Measurements from ENCODE around the gene COX6B1.

DNA sequence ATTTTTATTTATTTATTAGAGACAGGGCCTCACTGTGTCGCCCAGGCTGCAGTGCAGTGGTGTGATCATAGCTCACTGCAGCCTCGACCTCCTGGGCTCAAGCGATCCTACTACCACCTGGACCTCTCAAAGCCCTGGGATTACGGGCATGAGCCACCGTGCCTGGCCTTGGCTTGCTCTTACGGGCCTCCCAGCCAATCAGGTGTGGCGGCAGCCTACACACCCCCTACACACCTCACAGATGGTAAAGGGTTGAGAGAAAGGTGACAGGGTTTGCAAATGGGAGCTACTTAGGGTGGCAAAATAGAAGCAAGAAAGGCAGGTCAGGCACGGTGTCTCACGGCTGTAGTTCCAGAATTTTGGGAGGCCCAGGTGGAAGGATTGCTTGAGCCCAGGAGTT, 55.2 kb downstream of the COX6B1 start:
- TF ChIP-seq, protein P1, sequence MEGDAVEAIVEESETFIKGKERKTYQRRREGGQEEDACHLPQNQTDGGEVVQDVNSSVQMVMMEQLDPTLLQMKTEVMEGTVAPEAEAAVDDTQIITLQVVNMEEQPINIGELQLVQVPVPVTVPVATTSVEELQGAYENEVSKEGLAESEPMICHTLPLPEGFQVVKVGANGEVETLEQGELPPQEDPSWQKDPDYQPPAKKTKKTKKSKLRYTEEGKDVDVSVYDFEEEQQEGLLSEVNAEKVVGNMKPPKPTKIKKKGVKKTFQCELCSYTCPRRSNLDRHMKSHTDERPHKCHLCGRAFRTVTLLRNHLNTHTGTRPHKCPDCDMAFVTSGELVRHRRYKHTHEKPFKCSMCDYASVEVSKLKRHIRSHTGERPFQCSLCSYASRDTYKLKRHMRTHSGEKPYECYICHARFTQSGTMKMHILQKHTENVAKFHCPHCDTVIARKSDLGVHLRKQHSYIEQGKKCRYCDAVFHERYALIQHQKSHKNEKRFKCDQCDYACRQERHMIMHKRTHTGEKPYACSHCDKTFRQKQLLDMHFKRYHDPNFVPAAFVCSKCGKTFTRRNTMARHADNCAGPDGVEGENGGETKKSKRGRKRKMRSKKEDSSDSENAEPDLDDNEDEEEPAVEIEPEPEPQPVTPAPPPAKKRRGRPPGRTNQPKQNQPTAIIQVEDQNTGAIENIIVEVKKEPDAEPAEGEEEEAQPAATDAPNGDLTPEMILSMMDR (conservative IDR thresholded peaks at IDR 0.05; ENCODE audit: low read length), result no peak
- no peak for TF ChIP-seq EZH2phosphoT487 (IDR thresholded peaks at IDR 0.05; ENCODE audit: borderline replicate concordance)
